IPS-NIHi11 (cell line): ENCODE measurements around the gene ZACN.
"Not testable (repeated sequence)": the region's sequence is repeated elsewhere in the genome, so short reads cannot be mapped to it uniquely, and the experiment has no call there.

Experiments used
- DNase-seq: peaks from one replicate; pipeline ENCODE4 v3.0.0; 2012; ENCODE audit warnings: mixed read lengths, low spot score

Gene ZACN

DNA sequence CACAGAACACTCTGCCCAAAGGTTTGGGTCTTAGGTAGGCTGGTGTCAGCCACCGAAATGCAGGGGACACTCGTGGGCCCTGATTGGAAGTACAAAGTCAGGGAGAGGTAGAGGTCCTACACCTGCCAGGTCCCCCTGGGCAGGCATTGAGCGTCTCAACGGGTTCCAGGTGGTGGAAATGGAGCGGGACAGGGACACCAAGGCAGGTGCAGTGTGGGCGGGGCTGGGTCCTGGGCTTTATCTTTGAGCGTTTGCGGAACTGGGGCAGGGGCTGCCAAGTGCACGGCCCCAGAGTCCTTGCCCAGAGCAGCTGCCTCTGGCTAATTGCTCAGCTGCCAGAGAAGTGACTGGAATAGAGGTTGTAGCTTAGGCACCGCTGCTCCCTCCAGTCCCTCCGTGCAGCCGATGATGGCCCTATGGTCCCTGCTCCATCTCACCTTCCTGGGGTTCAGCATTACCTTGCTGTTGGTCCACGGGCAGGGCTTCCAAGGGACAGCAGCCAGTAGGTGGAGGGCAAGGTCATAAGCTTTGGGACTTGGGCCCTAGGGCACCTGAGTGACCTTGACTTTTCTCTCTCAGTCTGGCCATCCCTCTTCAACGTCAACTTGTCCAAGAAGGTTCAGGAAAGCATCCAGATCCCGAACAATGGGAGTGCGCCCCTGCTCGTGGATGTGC, at the start of gene ZACN:
Gene ZACN (plus strand): TSS at position 323 of the 675 bp plus-strand sequence. CDS start 83 bp downstream, at position 406.
- DNase-seq = no peak

DNA sequence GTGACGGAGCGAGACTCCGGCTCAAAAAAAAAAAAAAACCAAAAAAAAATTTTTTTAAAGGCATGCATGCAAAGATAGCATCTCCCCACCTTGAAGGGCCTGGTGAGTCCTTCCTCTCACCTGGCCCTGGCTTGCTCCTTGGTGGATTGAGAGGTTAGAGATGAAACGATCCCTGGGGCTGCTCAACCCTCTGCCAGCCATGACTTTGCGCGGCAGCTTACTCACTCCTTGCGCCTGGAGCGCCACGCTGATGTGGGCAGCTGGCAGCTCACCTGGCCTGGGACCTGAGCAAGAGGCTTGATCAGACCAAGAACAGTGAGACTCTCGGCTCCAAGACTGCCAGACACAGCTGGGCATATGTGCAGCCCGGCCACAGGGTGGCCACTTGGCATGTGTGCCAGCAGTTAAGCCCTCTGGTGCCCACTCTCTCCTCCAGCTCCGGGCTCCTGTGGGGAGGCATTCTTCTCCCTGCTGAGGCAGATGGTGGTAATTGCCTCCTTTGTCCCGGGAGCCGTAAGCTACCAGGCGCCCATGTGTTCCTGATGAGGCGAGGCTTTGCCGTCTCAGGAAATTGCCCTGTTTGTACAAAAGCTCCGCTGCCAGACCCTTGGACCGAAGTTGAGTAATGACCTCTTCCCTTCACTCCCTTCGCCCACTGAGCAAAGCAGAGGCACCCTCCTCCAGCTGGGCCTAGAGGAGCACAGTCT, 46.8 kb upstream of the ZACN start:
- no peak for DNase-seq

DNA sequence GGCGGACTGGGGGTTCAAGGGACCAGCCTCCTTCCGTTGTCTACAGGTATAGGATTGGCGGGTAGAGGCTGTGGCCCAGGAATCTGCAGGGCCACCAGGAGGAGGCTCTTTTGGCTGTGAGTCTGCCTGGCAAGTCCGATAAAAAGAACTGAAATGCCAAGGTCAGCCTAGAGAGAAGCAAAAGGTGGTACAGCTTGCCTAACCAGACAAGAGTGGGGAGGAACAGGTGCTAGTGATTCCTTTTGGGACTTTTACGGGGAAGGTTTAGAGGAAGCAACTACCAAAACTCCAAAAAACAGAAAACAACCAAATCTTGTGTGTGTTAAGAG, 46.2 kb upstream of the ZACN start:
- DNase-seq = no peak

DNA sequence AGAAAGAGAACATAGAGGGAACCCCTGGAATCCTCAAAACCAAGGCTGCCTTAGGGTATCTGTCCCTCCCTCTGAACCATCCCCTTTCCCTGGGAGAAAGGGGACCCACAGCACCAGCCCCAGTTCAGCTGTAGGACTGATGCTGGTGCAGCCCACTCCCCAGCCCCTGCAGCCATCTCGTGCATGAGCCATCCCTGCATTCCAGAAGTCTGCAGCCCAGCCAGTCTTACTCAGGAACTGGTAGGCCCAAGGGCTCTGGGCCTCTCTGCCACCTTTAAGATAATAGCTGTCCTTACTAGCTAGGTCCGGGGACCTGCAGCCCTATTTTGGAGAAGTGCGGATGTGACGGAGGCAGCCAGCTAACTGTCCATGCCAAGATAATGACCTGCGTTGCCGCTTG, 45.8 kb upstream of the ZACN start:
- no peak for DNase-seq

DNA sequence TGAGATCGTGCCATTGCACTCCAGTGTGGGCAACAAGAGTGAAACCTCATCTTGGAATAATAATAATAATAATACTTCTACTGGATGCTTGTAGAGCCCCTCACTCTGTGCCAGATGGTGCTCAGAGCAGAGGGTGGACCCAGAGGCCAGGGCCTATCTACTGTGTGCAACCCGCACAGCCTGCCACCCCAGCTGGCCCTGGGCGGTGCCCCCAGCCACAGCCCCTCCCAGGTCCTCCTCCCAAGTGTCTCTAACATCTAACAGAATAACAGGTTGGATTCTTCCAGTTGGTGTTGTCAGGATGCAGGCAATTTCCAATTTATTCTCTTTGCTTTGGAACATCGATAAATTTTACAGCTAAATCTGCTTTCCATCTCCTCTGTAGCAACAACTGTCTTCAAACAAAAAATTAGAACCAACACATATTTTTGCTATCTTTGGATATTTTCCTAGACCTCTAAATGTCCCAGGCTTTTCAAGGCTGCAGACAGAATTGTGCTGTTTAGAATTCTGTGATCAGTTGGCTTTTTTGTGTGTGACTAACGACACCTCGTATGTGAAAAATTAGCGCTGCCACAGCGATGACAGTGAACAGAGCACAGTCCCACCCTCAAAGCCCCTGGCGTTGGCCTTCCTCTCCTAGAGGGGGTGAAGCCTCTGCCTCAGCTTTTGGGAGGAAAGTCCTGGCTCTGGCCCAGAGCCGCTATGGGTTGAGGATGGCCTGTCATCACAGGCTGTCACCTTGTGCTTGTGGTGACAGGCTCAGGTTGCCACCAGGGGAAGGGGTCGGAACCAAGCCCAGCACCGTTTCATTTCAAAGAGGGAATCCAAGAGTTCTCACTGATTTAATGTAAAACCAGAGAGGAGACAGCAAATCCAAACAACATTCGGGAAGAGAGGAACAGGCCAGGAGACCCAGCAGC, 44.3 kb upstream of the ZACN start:
- no peak for DNase-seq

DNA sequence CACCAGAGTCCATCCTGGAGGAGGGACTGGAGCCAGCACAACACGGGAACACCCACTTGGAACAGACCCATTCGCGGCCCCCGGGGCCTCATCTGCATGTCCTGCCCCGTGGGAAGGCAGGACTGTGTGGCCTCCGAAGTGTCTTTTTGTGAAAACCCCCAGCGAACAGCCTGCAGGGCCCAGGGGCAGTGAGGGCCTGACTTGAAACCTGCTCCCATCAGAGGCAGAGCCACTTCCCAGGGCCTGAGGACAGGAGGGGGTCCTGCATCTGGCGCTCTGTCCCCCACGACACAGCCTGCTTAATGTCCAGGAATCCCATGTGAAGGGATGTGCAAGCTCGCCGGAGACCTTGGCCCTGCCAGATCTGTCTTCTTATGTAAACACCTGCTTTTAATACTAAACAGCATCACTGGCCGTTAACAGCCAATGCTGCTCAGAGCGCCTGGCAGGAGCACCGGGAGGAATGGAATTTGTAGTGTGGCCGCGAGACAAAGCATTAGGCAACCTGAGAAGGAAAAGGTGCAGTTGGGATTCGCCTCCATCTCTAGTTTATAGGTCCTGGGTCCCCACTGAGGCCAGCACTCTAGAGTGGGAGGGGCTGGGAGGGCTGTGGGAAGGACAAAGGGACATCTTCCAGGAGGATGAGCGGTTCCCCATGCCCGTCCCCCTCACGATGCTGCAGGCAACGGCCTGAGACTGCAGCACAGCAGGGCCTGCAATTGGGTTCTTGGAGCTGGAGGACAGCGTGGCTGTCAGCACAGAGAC, 42.3 kb upstream of the ZACN start:
- peak; percentile 67 for DNase-seq

DNA sequence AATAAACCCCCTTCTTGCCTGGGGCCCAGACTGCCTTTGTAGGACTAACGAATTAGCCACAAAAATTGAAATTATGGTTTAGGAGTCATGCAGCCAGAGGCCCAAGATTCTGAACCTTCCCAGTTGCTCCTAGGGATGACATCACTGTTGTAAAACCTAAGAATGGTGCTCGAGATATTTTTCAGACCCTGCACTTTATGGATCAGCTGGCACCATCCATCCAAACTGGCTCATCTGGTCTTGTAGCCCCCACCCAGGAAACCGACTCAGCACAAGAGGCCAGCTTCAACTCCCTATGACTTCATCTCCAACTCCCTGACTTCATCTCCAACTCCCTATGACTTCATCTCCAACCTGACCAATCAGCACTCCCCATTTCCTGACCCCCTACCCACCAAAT, 40.9 kb upstream of the ZACN start:
- no peak for DNase-seq

DNA sequence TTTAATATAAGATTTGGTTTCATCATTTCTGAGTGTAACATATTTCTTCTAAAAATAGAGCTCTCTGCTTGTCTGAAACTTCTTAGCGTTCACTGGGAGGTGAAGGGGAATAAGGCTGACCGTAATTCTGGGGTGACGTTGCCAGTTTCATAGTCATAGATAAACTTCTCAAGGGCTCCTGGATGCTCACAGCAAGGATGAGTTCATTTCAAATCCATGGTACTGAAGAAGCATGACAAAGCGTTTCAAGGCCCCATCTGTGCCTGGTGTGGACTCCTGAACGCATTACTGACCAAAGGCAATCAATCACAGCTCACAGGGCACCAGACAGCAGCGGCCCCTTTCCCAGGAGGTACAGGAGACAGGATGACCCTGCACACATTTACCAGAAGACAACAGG, 39.9 kb upstream of the ZACN start:
- DNase-seq = no peak

DNA sequence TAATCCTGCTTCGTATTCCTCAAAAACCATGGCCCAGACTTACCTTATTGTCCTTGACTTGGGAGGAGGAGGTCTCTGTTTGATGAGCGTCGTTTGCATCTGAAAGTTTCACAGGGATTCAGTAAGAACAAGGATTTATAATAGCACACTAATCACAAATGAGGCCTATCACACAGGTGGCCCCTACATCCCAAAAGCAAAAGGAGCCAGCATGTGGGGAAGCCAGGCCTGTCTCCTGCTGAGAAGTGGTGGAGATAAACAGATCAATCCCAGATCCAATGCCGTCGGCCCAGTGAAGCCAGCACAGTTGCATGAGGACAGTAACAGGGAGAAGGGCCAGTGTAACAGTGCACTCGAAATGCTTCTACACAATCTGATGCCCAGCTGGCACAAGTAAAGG, 38.6 kb upstream of the ZACN start:
- DNase-seq = no peak

DNA sequence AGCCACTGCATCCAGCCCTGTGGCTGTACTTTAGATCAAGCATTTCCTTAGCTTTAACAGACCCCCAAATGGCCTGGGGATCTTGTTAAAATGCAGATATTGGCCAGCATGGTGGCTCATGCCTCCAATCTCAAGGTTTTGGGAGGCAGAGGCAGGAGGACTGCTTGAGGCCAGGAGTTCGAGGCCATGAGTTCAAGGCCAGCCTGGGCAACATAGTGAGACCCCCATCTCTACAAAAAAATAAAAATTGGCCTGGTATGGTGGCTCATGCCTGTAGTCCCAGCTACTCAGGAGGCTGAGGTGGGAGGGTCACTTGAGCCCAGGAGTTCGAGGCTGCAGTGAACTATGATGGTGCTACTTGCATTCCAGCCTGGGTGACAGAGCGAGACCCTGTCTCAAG, 36.1 kb upstream of the ZACN start:
- not testable (repeated sequence) for DNase-seq

DNA sequence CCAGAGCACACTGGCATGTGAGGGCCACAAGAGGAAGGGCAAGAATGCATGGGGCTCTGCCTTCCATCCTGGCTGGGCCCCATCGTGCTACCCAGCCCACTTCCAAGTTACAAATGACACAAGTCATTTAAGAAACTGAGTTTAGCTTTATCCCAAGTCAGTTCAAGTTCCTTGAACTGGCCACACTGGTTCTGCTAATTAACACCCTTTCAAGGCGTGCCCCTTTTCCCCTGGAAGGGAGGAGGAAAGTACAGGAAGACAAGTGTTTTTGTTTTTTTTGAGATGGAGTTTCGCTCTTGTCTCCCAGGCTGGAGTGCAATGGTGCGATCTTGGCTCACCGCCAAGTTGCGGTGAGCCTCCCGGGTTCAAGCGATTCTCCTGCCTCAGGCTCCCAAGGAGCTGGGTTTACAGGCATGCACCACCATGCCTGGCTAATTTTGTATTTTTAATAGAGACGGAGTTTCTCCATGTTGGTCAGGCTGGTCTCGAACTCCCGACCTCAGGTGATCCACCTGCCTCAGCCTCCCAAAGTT, 34.4 kb upstream of the ZACN start:
- DNase-seq = not testable (repeated sequence)

DNA sequence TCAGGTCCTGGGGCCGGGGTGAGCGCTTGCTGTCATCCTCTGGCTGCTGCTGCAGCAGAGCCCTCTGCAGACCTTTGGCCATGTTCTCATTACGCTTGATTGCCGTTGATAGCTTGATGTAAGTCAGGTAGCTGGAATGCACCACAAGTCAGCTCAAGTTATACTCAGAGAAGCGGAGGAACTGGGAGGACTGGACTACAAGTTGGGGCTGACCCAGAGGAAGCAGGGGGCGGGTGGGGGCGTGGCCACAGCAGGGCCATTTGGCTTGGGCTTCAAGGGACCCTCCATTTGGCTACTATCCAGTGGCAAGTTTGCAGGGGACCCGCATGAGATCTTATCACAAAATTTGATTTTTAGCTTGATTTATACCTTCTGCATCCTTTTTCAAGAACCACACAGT, 32.9 kb upstream of the ZACN start:
- no peak for DNase-seq

DNA sequence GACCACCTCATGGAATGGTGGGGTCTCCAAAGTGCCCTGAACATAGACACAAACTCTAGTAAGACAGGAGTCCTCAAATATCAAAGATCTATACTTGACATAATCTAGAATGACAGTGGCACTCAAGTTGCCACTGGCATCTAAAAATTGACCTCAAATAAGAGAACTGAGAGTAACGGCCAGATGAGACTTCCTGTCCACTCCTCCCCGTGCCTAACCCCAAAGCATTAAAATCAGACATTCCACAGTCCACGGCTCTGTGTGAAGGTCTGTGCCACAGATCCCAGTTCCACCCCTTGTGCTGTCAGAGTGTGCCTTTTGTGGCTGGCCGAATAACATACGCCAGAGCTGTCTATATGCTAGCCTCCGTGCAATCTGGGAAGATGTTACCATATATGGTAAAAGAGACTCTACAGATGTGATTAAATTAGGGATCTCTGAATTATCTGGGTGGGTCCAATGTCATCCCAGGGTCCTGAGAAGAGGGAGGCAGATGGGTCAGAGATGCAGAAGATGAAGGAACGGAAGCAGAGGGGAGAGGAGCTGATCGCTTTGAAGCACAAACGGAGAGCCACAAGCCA, 30.9 kb upstream of the ZACN start:
- no peak for DNase-seq

DNA sequence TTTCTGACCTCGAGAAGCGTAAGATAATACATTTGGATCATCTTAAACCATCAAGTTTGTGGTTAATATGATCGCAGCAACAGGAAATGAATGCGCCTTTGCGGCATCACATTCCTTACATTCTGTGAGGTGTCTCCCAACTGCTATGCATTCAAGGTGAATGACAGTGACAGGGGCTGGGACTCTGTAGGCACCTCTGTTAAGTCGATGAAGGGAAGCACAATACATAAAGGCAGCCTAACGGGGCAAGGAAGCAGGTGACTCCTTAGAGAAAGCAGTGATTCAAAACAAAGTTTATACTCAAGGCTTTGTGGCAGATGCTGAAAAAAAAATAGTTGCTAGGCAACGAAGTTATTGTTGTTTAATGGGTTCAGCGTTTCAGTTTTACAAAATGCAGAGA, 30.3 kb upstream of the ZACN start:
- DNase-seq = no peak

DNA sequence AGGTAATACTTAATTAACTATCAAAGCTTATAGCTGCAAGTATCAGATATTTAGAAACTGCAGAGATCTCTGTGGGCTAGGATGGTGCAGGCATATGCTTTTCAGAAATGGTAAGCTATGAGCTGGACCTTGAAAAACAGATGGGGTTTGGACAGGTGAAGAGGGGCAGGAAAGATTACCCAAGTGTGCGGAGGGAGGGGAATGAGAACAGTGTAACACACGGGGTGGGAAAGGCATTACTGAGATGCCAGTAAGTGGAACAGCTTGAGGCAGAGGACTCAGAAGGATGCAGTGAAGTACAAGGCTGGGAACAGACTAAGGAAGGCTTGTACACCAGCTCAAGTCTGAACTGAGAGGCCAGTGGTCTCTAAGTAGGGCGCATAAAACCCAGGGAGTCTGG, 29.7 kb upstream of the ZACN start:
- DNase-seq = no peak

DNA sequence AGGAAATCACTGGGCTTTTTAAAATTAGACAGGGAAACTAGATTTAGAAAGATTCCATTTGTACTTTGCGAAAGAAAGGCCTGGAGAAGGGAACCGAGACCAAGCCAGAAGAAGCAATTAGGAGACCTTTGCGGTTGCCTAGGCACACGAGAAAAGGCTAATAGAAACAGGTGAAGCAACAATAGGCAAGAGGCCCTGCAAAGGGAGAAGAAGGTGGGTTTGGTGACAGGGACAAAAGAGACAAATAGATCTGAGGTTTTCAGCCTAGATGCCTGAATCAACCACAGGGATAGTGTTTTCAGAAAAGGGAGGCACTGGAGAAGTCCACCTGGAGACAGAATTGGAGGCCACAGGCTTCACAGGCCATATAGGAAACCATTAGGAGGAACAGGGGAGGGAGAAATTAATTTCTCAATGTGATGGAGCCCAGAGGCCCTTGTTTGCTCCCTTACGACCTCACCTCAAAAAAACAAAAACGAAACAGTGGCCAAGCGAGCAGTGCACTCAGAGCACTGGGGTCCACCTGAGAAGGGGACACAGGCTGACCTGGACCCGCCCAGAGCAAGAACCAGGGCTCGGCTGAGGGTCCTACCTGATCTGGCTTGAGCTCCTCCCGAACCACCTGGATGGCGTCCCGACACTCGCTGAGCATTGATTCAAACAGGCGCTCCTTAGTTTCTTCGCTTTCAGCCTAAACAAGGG, 29.0 kb upstream of the ZACN start:
- no peak for DNase-seq

DNA sequence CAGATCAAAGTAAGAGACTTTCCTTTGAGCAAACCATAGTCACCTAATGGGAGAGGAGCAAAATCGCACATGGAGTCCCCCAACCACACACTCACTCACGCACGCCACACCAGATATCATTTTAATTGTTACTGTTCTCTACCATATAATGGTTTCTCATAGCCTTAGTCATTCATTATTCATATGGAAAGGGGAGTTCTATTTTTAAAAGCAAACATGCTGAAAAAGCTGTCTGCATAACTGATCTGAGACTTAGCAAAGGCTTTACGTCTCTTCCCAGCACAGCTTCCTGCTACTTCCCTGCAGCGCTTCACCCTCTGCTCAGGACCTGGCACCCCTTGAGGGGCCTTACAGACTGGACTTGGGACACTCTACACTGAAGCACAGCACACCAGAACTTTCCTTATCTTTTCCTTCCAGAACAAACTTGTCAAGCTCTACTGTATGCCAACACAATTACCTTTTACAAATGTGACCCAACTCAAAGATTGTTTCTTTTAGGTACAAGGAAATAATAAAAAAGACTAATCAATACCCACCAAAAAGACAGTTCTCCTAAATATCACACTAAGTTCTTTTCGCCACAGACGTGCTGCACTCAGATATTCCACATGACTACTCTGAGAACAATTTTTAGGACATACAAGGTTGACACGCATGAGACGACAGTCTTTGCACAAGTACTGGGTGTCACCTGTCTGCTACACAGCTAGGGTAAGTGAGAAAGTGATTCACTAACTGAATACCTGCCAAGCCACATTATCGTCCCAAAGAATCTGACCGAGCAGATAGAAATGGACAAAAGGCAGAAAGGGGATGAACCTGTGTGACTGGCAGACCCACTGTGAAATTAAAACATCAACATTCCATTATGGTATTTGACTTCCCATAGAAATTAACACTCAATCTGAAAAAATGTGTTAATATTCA, 28.2 kb upstream of the ZACN start:
- no peak for DNase-seq

DNA sequence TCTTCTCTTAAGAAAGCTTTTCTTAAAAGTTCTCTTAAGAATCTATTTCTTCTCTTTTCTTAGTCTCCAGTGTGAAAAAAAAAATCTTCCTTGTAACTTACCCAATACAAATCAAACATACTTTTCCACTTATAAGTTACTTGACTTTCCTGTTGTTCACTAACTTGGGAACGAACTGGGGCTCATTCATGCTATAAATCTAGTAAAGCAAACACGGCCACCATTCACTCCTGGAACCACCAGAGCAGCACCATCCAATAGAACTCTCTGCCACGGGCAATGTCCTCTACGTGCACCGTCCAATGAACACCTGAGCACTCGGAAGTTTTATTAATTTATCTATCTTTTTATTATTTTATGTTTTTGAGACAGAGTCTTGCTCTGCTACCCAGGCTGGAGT, 27.4 kb upstream of the ZACN start:
- no peak for DNase-seq

DNA sequence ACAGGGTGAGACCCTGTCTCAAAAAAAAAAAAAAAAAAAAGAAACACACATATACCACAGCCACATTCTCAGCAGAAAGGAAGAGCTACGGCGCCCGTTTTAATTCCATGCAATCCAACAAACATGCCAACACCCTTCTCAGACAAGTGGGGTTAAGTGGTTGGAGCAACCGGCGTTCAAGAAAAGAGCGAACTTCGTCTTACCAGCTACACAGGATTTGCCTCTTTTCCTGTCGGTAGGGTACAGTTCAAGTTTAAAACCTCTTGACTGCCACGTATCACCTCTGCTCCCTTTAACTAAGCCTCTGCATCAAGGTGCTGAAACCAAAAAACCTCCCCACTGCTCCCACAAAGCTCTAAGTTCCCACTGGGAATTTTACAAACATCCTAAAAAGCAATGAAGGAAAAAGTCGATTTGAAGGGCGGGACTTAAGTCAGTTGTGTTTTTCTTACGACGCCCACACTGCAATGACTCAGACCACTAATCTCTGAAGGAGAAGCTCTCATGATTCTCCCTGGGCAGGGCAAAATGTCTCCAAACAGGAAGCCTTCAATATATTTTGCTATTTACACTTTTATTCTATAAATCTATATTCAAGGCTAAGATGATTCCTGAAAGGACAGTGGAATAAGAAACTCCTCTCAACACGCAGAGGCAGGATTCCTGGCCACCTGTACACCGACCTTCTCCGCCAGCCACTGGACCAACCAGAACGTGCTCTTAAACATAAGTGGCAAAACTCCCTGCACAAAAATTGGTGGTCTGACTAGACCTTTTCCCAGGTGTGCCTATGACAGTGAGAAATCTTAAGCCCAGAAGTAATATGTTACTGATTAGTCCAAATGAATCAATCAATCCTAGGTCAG, 25.5 kb upstream of the ZACN start:
- no peak for DNase-seq
